GM23338 (cell line): ENCODE data around the gene UBR2. TPM values are rescaled to one million over a fixed set of nuclear protein-coding genes. Genes with fewer than 3 reads are reported as not detected.

Experiments used
- ATAC-seq: fragments of 200-7000 bp; cut with Tn5 transposase; 3 replicates; pipeline ENCODE4 v1.9.1; 2020
- DNase-seq: peaks from one replicate; pipeline ENCODE4 v3.0.0-alpha.2; 2015; ENCODE audit warnings: low spot score
- H2AFZ ChIP-seq: fragments of 200-600 bp; sonication (generic); 2 replicates; pipeline ENCODE4 v1.8.0; 2016; ENCODE audit warnings: antibody characterized with exemption, mild to moderate bottlenecking, moderate library complexity
- H3F3A ChIP-seq: fragments of 200-600 bp; sonication (generic); replicated peaks from 2 replicates; pipeline ENCODE4 v1.8.0; 2017; ENCODE audit warnings: antibody characterized with exemption, mixed run types, low read depth
- H3K27ac ChIP-seq: fragments of 200-600 bp; sonication (generic); 2 replicates; pipeline ENCODE4 v1.6.1; 2016; ENCODE audit warnings: low read depth
- H3K27me3 ChIP-seq: fragments of 200-600 bp; sonication (generic); 2 replicates; pipeline ENCODE4 v1.8.0; 2016; ENCODE audit warnings: mild to moderate bottlenecking, mixed run types, moderate library complexity; ENCODE audit not compliant: insufficient read depth
- H3K36me3 ChIP-seq: fragments of 200-600 bp; sonication (generic); 2 replicates; pipeline ENCODE4 v1.8.0; 2016; ENCODE audit warnings: mild to moderate bottlenecking; ENCODE audit not compliant: insufficient read depth
- H3K4me1 ChIP-seq: fragments of 200-600 bp; sonication (generic); 2 replicates; pipeline ENCODE4 v1.8.0; 2016; ENCODE audit warnings: mild to moderate bottlenecking, moderate library complexity; ENCODE audit not compliant: insufficient read depth
- H3K4me2 ChIP-seq: fragments of 200-600 bp; sonication (generic); 2 replicates; pipeline ENCODE4 v1.7.1; 2017; ENCODE audit warnings: mixed run types
- H3K4me3 ChIP-seq: fragments of 200-600 bp; sonication (generic); 2 replicates; pipeline ENCODE4 v1.6.1; 2016; ENCODE audit warnings: mixed run types
- H3K79me2 ChIP-seq: fragments of 200-600 bp; sonication (generic); replicated peaks from 2 replicates; pipeline ENCODE4 v1.8.0; 2017; ENCODE audit warnings: mild to moderate bottlenecking; ENCODE audit not compliant: insufficient read depth
- H3K9me2 ChIP-seq: fragments of 200-600 bp; sonication (generic); 2 replicates; pipeline ENCODE4 v1.8.0; 2017; ENCODE audit not compliant: insufficient read depth
- H4K20me1 ChIP-seq: fragments of 200-600 bp; sonication (generic); replicated peaks from 2 replicates; pipeline ENCODE4 v1.8.0; 2017; ENCODE audit warnings: mild to moderate bottlenecking; ENCODE audit not compliant: insufficient read depth
- H3K27ac Mint-ChIP-seq: 2 replicates; pipeline ENCODE4 v1.8.0; 2020; ENCODE audit warnings: inconsistent platforms, mild to moderate bottlenecking, moderate library complexity, mixed read lengths
- H3K27me3 Mint-ChIP-seq: 3 replicates; pipeline ENCODE4 v1.8.0; 2022; ENCODE audit warnings: low read depth, mild to moderate bottlenecking, moderate library complexity, mixed read lengths, inconsistent platforms; ENCODE audit not compliant: insufficient read depth, poor library complexity
- H3K36me3 Mint-ChIP-seq: 3 replicates; pipeline ENCODE4 v1.8.0; 2021; ENCODE audit warnings: low read depth, mild to moderate bottlenecking, inconsistent platforms, moderate library complexity, mixed read lengths
- H3K4me1 Mint-ChIP-seq: 3 replicates; pipeline ENCODE4 v1.8.0; 2020; ENCODE audit warnings: mild to moderate bottlenecking, inconsistent platforms, mixed read lengths
- H3K4me3 Mint-ChIP-seq: 3 replicates; pipeline ENCODE4 v1.8.0; 2021; ENCODE audit warnings: moderate library complexity, mild to moderate bottlenecking, inconsistent platforms, mixed read lengths
- H3K9me3 Mint-ChIP-seq: 3 replicates; pipeline ENCODE4 v1.8.0; 2020; ENCODE audit warnings: moderate library complexity, mild to moderate bottlenecking, inconsistent platforms, mixed read lengths
- CREB1 ChIP-seq: fragments of 250-450 bp; sonication (Bioruptor Pico); IDR thresholded peaks from 2 replicates; pipeline ENCODE4 v1.5.0; 2020; ENCODE audit warnings: low read depth, mild to moderate bottlenecking, moderate library complexity
- CTCF ChIP-seq, 2 experiments: fragments of 200-600 bp in 1 of 2; sonication (generic) in 1 of 2; conservative IDR thresholded peaks; 2 replicates each; pipeline versions ENCODE4 v1.5.1 to v1.6.1; 2016 to 2017; ENCODE audit warnings: antibody characterized with exemption in 2 of 2, low read depth in 2 of 2, mild to moderate bottlenecking in 2 of 2, moderate library complexity in 1 of 2
- ETS1 ChIP-seq: IDR thresholded peaks from 2 replicates; pipeline ENCODE4 v1.6.1; 2016; ENCODE audit warnings: antibody characterized with exemption
- EZH2 ChIP-seq: fragments of 200-600 bp; sonication (generic); IDR thresholded peaks from one replicate; pipeline ENCODE4 v1.8.0; 2017; ENCODE audit warnings: antibody characterized with exemption, mild to moderate bottlenecking, low read depth; ENCODE audit not compliant: unreplicated experiment
- EZH2phosphoT487 ChIP-seq: fragments of 200-600 bp; sonication (generic); IDR thresholded peaks from one replicate; pipeline ENCODE4 v1.8.1; 2018; ENCODE audit warnings: antibody characterized with exemption; ENCODE audit not compliant: unreplicated experiment
- JUNB ChIP-seq: IDR thresholded peaks from one replicate; pipeline ENCODE4 v1.6.1; 2016; ENCODE audit warnings: antibody characterized with exemption; ENCODE audit not compliant: unreplicated experiment
- NANOG ChIP-seq: IDR thresholded peaks from 2 replicates; pipeline ENCODE4 v1.6.1; 2016; ENCODE audit warnings: antibody characterized with exemption, borderline replicate concordance
- POLR2AphosphoS5 ChIP-seq: IDR thresholded peaks from 2 replicates; pipeline ENCODE4 v1.6.1; 2016; ENCODE audit warnings: antibody characterized with exemption, low read depth
- REST ChIP-seq: IDR thresholded peaks from one replicate; pipeline ENCODE4 v1.6.1; 2018; ENCODE audit warnings: antibody characterized with exemption; ENCODE audit not compliant: unreplicated experiment
- ZNF331 ChIP-seq: fragments of 250-450 bp; sonication (Bioruptor Pico); IDR thresholded peaks from 2 replicates; pipeline ENCODE4 v1.5.0; 2020; ENCODE audit warnings: low read depth, mild to moderate bottlenecking, moderate library complexity
- polyA plus RNA-seq: library from polyadenylated mRNA; unstranded; fragments of >200 nt; fragmentation: Nextera tagmentation; extraction: Ambion mirVana; gene quantifications from 2 replicates; pipeline ENCODE4 v1.2.1, GENCODE V29; 2016
- total RNA-seq: library from RNA; depleted of rRNA; stranded (reverse); fragments of >200 nt; shearing (Covaris generic); gene quantifications from 2 replicates; pipeline ENCODE4 v1.2.3, GENCODE V29; 2014
- TF ChIP-seq, protein P1 (sequence below): fragments of 250-450 bp; sonication (Bioruptor Pico); IDR thresholded peaks from 2 replicates; pipeline ENCODE4 v1.5.0; 2020; ENCODE audit warnings: mild to moderate bottlenecking, moderate library complexity

UBR2 gene
- total and polyA plus RNA-seq, 2 experiments from 2014 or later = 6.7 to 21.2 TPM

DNA sequence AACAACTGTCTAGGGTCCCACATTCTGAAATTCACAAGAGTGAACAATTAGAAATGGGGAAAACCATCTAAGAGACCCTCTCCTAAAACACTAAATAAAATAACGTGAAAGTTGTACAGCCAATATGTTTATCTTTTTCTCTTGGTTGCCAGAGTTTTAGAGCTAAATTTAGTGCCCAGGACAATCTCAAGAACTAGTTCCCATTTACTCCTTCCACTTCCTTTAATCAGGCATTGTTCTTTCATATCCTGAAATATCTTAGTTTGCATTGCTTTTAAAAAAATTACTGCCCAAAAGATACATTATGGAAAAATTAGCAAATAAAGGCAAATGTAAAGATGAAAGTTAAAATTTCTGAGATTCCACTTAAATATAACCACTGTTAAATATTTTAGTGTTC, 33.1 kb upstream of the UBR2 start:
- Histone ChIP-seq H3K36me3 (no peaks in the 10 kb centered on the region), H3K79me2 (no peaks in the 10 kb centered on the region), H3K27ac (no peak overlapping the region), H3K4me3 (no peak overlapping the region), H3K4me2 (no peak overlapping the region), H3K27me3 (no peaks in the 10 kb centered on the region), H3K4me1 (no peaks in the 10 kb centered on the region), H3K9me2 (0 out of 2 replicates have a peak, but pooled peaks cover 5% of the 10 kb centered on the region), H2AFZ (no peak overlapping the region), H3F3A (no peaks in the 10 kb centered on the region), H4K20me1 (no peaks in the 10 kb centered on the region)
- Mint-ChIP-seq H3K27me3 (no peaks in the 10 kb centered on the region), H3K27ac (no peak overlapping the region), H3K4me3 (no peak overlapping the region), H3K36me3 (no peaks in the 10 kb centered on the region), H3K4me1 (no peaks in the 10 kb centered on the region), H3K9me3 (no peaks in the 10 kb centered on the region)
- no peak for DNase-seq
- no peak for ATAC-seq
- TF ChIP-seq POLR2AphosphoS5 (no peak), JUNB (no peak), CREB1 (CRISPR knock-in tag) (no peak), REST (no peak), EZH2phosphoT487 (no peak), NANOG (no peak), ETS1 (no peak), ZNF331 (CRISPR knock-in tag) (no peak), EZH2 (no peak), CTCF (conservative IDR thresholded peaks at IDR 0.05; ENCODE audit: low read depth in 2 of 2) (no peak)
- TF ChIP-seq, protein P1, sequence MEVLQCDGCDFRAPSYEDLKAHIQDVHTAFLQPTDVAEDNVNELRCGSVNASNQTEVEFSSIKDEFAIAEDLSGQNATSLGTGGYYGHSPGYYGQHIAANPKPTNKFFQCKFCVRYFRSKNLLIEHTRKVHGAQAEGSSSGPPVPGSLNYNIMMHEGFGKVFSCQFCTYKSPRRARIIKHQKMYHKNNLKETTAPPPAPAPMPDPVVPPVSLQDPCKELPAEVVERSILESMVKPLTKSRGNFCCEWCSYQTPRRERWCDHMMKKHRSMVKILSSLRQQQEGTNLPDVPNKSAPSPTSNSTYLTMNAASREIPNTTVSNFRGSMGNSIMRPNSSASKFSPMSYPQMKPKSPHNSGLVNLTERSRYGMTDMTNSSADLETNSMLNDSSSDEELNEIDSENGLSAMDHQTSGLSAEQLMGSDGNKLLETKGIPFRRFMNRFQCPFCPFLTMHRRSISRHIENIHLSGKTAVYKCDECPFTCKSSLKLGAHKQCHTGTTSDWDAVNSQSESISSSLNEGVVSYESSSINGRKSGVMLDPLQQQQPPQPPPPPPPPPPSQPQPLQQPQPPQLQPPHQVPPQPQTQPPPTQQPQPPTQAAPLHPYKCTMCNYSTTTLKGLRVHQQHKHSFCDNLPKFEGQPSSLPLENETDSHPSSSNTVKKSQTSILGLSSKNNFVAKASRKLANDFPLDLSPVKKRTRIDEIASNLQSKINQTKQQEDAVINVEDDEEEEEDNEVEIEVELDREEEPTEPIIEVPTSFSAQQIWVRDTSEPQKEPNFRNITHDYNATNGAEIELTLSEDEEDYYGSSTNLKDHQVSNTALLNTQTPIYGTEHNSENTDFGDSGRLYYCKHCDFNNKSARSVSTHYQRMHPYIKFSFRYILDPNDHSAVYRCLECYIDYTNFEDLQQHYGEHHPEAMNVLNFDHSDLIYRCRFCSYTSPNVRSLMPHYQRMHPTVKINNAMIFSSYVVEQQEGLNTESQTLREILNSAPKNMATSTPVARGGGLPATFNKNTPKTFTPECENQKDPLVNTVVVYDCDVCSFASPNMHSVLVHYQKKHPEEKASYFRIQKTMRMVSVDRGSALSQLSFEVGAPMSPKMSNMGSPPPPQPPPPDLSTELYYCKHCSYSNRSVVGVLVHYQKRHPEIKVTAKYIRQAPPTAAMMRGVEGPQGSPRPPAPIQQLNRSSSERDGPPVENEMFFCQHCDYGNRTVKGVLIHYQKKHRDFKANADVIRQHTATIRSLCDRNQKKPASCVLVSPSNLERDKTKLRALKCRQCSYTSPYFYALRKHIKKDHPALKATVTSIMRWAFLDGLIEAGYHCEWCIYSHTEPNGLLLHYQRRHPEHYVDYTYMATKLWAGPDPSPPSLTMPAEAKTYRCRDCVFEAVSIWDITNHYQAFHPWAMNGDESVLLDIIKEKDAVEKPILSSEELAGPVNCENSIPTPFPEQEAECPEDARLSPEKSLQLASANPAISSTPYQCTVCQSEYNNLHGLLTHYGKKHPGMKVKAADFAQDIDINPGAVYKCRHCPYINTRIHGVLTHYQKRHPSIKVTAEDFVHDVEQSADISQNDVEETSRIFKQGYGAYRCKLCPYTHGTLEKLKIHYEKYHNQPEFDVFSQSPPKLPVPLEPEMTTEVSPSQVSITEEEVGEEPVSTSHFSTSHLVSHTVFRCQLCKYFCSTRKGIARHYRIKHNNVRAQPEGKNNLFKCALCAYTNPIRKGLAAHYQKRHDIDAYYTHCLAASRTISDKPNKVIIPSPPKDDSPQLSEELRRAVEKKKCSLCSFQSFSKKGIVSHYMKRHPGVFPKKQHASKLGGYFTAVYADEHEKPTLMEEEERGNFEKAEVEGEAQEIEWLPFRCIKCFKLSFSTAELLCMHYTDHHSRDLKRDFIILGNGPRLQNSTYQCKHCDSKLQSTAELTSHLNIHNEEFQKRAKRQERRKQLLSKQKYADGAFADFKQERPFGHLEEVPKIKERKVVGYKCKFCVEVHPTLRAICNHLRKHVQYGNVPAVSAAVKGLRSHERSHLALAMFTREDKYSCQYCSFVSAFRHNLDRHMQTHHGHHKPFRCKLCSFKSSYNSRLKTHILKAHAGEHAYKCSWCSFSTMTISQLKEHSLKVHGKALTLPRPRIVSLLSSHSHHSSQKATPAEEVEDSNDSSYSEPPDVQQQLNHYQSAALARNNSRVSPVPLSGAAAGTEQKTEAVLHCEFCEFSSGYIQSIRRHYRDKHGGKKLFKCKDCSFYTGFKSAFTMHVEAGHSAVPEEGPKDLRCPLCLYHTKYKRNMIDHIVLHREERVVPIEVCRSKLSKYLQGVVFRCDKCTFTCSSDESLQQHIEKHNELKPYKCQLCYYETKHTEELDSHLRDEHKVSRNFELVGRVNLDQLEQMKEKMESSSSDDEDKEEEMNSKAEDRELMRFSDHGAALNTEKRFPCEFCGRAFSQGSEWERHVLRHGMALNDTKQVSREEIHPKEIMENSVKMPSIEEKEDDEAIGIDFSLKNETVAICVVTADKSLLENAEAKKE (CRISPR knock-in tag) = no peak
